Astrocyte of the spinal cord (primary cell): Measurements from ENCODE around the gene CYP4F22.
"Not testable (repeated sequence)": the region's sequence is repeated elsewhere in the genome, so short reads cannot be mapped to it uniquely, and the experiment has no call there.

Source experiments
- DNase-seq: peaks from one replicate; pipeline ENCODE4 v3.0.0; 2011; ENCODE audit warnings: low read depth, low spot score
- H3K4me3 ChIP-seq: 2 replicates; pipeline ENCODE4 v1.5.1; 2011; ENCODE audit warnings: low read depth, mild to moderate bottlenecking, low read length, moderate library complexity
- CTCF ChIP-seq: IDR thresholded peaks from 2 replicates; pipeline ENCODE4 v1.5.1; 2012; ENCODE audit warnings: low read depth, mild to moderate bottlenecking, low read length, inconsistent platforms
- in situ Hi-C: cut with HindIII; loops from 2 replicates; pipeline ENCODE4 v1.10.0; 2017; ENCODE audit warnings: low sequenced_read_pairs

CYP4F22 gene

GRCh38 chr19:15467734-15468214 is 40.6 kb upstream of the CYP4F22 start:
- DNase-seq = no peak
- in situ Hi-C loops = no loop called here
- no peak for TF ChIP-seq CTCF
- H3K4me3 ChIP-seq = no peak overlapping the region

DNA sequence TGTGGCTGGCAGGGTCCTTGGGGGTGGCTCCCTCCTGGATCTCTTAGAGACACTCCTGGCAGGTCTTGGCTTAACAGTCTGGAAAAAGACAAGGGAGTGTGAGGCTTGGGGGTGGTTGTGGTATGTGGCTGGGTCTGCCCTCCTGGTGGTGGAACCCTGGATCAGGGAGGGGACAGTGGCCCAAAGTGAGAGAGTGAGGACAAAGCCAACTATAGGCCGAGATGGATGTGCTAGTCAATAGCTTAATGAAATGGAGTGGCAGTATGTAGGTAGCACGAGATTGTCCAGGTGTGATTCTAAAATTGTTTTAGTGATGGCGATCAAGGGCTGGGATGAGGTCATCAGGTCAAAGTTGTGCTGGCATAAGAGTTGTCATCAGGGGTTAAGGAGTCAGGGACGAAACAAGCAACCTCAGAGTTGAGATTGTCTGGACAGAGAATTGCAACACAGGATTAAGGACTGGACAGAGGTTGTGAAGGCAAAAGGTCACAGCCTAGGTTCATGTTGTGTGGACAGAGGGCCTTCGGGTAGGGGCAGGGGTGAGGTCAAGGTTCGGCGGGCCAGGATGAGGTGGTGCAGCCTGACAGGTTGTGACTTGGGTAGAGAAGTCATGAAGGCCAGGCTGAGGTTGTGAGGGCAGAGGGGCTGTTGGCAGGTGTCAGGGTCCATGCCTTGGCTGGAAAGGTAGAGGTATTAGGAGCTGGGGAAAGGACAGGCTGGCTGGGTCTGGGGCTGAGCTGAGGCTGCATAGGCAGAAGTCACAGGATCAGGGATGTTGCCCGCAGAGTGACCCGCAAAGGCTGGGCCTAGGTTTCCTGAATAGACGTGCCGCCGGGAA is 39.4 kb upstream of the CYP4F22 start:
- H3K4me3 ChIP-seq = no peak overlapping the region
- TF ChIP-seq CTCF = no peak
- in situ Hi-C loops = no loop called here
- no peak for DNase-seq

- TF ChIP-seq CTCF = no peak
- DNase-seq = no peak
- H3K4me3 ChIP-seq = no peak overlapping the region
- in situ Hi-C loops = no loop called here
Measured at GRCh38 chr19:15469513-15470297, 38.6 kb upstream of the CYP4F22 start.

DNA sequence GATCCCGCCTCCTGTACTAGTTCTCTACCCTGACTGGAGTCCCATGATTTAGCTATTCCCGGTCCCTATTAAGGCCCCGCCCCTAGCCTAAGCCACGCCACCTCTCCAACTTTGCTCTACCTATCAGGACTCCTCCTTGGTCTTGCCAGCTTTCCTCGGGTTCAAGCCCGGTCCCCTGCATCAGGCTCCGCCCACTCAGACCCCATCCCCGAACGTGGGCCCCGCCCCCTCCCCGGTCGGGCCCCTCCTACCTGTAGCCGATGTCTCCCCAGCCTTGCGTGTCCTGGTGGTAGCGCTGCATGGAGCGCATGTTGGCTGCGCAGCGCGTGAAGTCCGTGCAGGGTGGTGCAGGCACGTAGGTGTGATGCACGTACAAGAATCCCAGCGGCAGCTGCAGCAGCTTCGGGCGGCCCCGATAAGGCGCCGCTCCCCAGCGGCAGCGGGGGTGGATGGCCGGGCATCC is 36.7 kb upstream of the CYP4F22 start:
- in situ Hi-C loops = no loop called here
- DNase-seq = no peak
- no peak for TF ChIP-seq CTCF
- H3K4me3 ChIP-seq = no peak overlapping the region

DNA sequence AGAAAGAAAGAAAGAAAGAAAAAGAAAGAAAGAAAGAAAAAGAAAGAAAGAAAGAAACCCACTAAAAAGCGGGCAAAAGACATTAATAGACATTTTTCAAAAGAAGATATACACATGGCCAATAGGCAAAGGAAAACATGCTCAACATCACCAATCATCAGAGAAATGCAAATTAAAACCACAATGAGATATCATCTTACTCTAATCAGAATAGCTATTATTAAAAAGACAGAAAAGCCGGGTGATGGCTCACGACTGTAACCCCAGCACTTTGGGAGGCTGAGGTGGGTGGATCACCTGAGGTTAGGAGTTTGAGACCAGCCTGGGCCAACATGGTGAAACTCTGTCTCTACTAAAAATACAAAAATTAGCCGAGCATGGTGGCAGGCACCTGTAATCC is 34.5 kb upstream of the CYP4F22 start:
- H3K4me3 ChIP-seq, in situ Hi-C loops, DNase-seq: not testable (repeated sequence)

DNA sequence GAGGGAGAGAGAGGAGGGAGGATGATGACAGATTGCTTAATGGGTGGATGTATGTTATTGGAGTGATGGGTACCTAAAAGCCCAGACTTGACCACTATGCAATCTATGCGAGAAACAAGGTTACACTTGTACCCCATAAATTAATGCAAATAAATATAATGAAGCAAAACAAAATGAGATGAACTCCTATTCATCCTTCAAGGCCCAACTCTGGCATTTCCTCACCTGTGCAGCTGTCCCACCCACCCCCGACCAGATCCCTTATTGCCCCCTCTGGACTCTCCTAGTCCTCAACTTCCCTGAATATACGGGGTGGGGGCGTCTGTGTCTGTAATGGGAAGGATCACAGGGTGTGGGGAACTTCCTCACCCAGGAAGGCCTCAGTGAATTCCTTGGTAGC is 33.2 kb upstream of the CYP4F22 start:
- in situ Hi-C loops = no loop called here
- H3K4me3 ChIP-seq = no peak overlapping the region
- TF ChIP-seq CTCF = no peak
- DNase-seq = no peak

DNA sequence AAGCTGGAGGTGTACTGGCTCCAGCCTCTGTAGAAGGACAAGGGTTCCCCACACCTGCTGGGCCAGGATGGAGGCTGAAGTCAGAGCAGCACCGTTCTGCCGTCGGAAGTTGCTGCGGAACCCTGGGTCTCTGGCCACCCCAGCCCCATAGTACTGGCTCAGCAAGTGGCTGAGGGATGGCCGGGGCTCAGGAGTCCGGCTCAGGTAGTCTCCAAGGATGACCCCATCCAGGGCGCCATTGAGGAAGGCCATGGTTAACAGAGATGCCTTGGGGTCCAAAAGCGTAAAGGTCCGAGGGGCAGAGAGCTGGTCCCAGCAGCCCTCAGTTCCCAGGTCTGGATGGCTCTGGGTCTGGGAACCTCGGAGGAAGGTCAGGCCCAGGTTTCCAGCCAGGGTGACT is 32.7 kb upstream of the CYP4F22 start:
- TF ChIP-seq CTCF = no peak
- no peak for DNase-seq
- no peak overlapping the region for H3K4me3 ChIP-seq
- in situ Hi-C loops = no loop called here
